RWPE2 (cell line): ENCODE data around the gene HIVEP3.

Experiments used
- ATAC-seq: fragments of 200-7000 bp; cut with Tn5 transposase; 3 replicates; pipeline ENCODE4 v1.9.1; 2021; ENCODE audit warnings: low read depth
- DNase-seq: peaks from one replicate; pipeline ENCODE4 v3.0.0-alpha.2; 2020; ENCODE audit warnings: low spot score
- H3K27ac ChIP-seq: fragments of 450-650 bp; 2 replicates; pipeline ENCODE4 v1.5.1; 2017; ENCODE audit warnings: mild to moderate bottlenecking; ENCODE audit not compliant: poor library complexity, severe bottlenecking
- H3K27me3 ChIP-seq: fragments of 250-450 bp; sonication (Bioruptor Pico); 2 replicates; pipeline ENCODE4 v1.5.1; 2021; ENCODE audit warnings: mild to moderate bottlenecking, moderate library complexity; ENCODE audit not compliant: insufficient read depth, poor library complexity, severe bottlenecking
- H3K36me3 ChIP-seq: fragments of 250-450 bp; sonication (Bioruptor Pico); 2 replicates; pipeline ENCODE4 v1.5.1; 2020; ENCODE audit warnings: low read depth, mild to moderate bottlenecking, moderate library complexity
- H3K4me1 ChIP-seq: fragments of 250-450 bp; sonication (Bioruptor Pico); 2 replicates; pipeline ENCODE4 v1.5.1; 2021; ENCODE audit warnings: mild to moderate bottlenecking, moderate library complexity; ENCODE audit not compliant: insufficient read depth, poor library complexity, severe bottlenecking
- H3K4me3 ChIP-seq: fragments of 250-450 bp; sonication (Bioruptor Pico); 2 replicates; pipeline ENCODE4 v1.5.1; 2021; ENCODE audit warnings: mild to moderate bottlenecking, moderate library complexity; ENCODE audit not compliant: severe bottlenecking
- H3K9me3 ChIP-seq: fragments of 250-450 bp; sonication (Bioruptor Pico); 2 replicates; pipeline ENCODE4 v1.5.1; 2021; ENCODE audit warnings: mild to moderate bottlenecking, moderate library complexity; ENCODE audit not compliant: severe bottlenecking
- CTCF ChIP-seq: fragments of 450-650 bp; IDR thresholded peaks from one replicate; pipeline ENCODE4 v1.5.1; 2017; ENCODE audit warnings: mild to moderate bottlenecking, moderate library complexity; ENCODE audit not compliant: poor library complexity, severe bottlenecking

The HIVEP3 gene

GRCh38 chr1:41738475-41738874 is 180.2 kb downstream of the HIVEP3 start:
- DNase-seq (no peak), ATAC-seq (no peak)
- no peak for TF ChIP-seq CTCF
- H3K27ac ChIP-seq = no peak overlapping the region
- no peaks in the 10 kb centered on the region for H3K27me3 ChIP-seq
- H3K36me3 ChIP-seq = no peaks in the 10 kb centered on the region
- H3K9me3 ChIP-seq = no peaks in the 10 kb centered on the region
- peaks cover 8% of the 10 kb centered on the region for H3K4me1 ChIP-seq
- H3K4me3 ChIP-seq = no peak overlapping the region

- TF ChIP-seq CTCF = no peak
- Histone ChIP-seq H3K27me3 (no peaks in the 10 kb centered on the region), H3K27ac (no peak overlapping the region), H3K4me1 (peaks cover 8% of the 10 kb centered on the region), H3K36me3 (no peaks in the 10 kb centered on the region), H3K9me3 (no peaks in the 10 kb centered on the region), H3K4me3 (no peak overlapping the region)
- DNase-seq = no peak
- no peak for ATAC-seq
Observed at GRCh38 chr1:41738006-41738405, 180.7 kb downstream of the HIVEP3 start.

GRCh38 chr1:41735631-41736260 is 183.0 kb downstream of the HIVEP3 start:
- Histone ChIP-seq H3K4me3 (no peak overlapping the region), H3K4me1 (no peaks in the 10 kb centered on the region), H3K9me3 (no peaks in the 10 kb centered on the region), H3K36me3 (no peaks in the 10 kb centered on the region), H3K27me3 (no peaks in the 10 kb centered on the region), H3K27ac (no peak overlapping the region)
- DNase-seq (no peak), ATAC-seq (no peak)
- no peak for TF ChIP-seq CTCF

- no peak for TF ChIP-seq CTCF
- H3K36me3 ChIP-seq = no peaks in the 10 kb centered on the region
- no peak for ATAC-seq
- no peak overlapping the region for H3K27ac ChIP-seq
- no peaks in the 10 kb centered on the region for H3K4me1 ChIP-seq
- H3K9me3 ChIP-seq = no peaks in the 10 kb centered on the region
- H3K27me3 ChIP-seq = no peaks in the 10 kb centered on the region
- DNase-seq = no peak
- H3K4me3 ChIP-seq = no peak overlapping the region
Observed at GRCh38 chr1:41735139-41735538, 183.6 kb downstream of the HIVEP3 start.

- Histone ChIP-seq H3K36me3 (no peaks in the 10 kb centered on the region), H3K27me3 (no peaks in the 10 kb centered on the region), H3K4me1 (no peaks in the 10 kb centered on the region), H3K4me3 (no peak overlapping the region), H3K27ac (no peak overlapping the region), H3K9me3 (no peaks in the 10 kb centered on the region)
- ATAC-seq (no peak), DNase-seq (no peak)
- no peak for TF ChIP-seq CTCF
Observed at GRCh38 chr1:41734201-41734970, 184.3 kb downstream of the HIVEP3 start.
